PFSK-1 (cell line): ENCODE data around the gene MXRA5.

Experiments used
- POLR2AphosphoS5 ChIP-seq: IDR thresholded peaks from 2 replicates; pipeline ENCODE4 v1.6.1; 2012; ENCODE audit warnings: low read depth, mild to moderate bottlenecking, control low read depth, low read length, moderate library complexity
- REST ChIP-seq, 2 experiments: IDR thresholded peaks; 2 replicates each; pipeline versions ENCODE4 v1.6.1 to v1.8.0; 2011 to 2012; ENCODE audit warnings: low read depth in 2 of 2, low read length in 2 of 2, control low read depth in 1 of 2, inconsistent platforms in 1 of 2, mild to moderate bottlenecking in 1 of 2, moderate library complexity in 1 of 2; ENCODE audit not compliant: insufficient read depth in 1 of 2
- TAF1 ChIP-seq: IDR thresholded peaks from 2 replicates; pipeline ENCODE4 v1.6.1; 2012; ENCODE audit warnings: low read length, control low read depth, borderline replicate concordance; ENCODE audit not compliant: insufficient read depth

- TF ChIP-seq POLR2AphosphoS5 (no peak), TAF1 (no peak), REST (IDR thresholded peaks at IDR 0.05; ENCODE audit: insufficient read depth in 1 of 2, low read depth in 2 of 2, low read length in 2 of 2) (no peak)
Observed at GRCh38 chrX:3312109-3312508, 34.3 kb downstream of the MXRA5 start.
